SK-N-SH (cell line): ENCODE measurements around the gene ZC3H4. TPM values are rescaled to one million over a fixed set of nuclear protein-coding genes. Genes with fewer than 3 reads are reported as not detected.
A peak's percentile ranks its signal among the peaks of the same experiment; 100 is the strongest.

Experiments used
- CTCF ChIA-PET: fragments of 300-600, 350-600 bp; formaldehyde crosslinking; extraction: SDS; loops from one replicate; lab custom pipeline; 2021; lab: Yijun Ruan, JAX
- POLR2A ChIA-PET: fragments of 350-600 bp; sonication (Branson Sonifier 250); formaldehyde crosslinking; extraction: SDS; loops from one replicate; lab custom pipeline; 2020; ENCODE audit warnings: antibody characterized with exemption, inconsistent platforms; lab: Yijun Ruan, JAX
- DNase-seq: peaks from one replicate; pipeline ENCODE4 v3.0.0; 2012
- H2AFZ ChIP-seq: fragments of 200-600 bp; sonication (generic); 2 replicates; pipeline ENCODE4 v1.8.1; 2016; ENCODE audit warnings: antibody characterized with exemption, mild to moderate bottlenecking, low read depth
- H3F3A ChIP-seq: fragments of 200-600 bp; sonication (generic); replicated peaks from 2 replicates; pipeline ENCODE3; 2016; ENCODE audit warnings: antibody characterized with exemption, mild to moderate bottlenecking; ENCODE audit not compliant: insufficient read depth
- H3K27ac ChIP-seq, 2 experiments: fragments of 200-500 bp in 1 of 2; fragments of 200-600 bp in 1 of 2; sonication (Bioruptor generic) in 1 of 2; sonication (generic), shearing (Covaris generic) in 1 of 2; 2 replicates each; pipeline versions ENCODE4 v1.5.1 to v1.6.1; 2014 to 2016; ENCODE audit warnings: low read depth in 2 of 2, inconsistent platforms in 1 of 2, low read length in 1 of 2, mild to moderate bottlenecking in 1 of 2, mixed read lengths in 1 of 2
- H3K27me3 ChIP-seq: fragments of 200-600 bp; sonication (generic), shearing (Covaris generic); 2 replicates; pipeline ENCODE4 v1.6.1; 2016; ENCODE audit warnings: mixed run types; ENCODE audit not compliant: insufficient read depth
- H3K36me3 ChIP-seq, 2 experiments: fragments of 200-500 bp in 1 of 2; fragments of 200-600 bp in 1 of 2; sonication (Bioruptor generic) in 1 of 2; sonication (generic) in 1 of 2; replicated peaks in 1 of 2; 2 replicates each; pipeline versions ENCODE3 to v1.5.1; 2014 to 2016; ENCODE audit warnings: low read length in 1 of 2, mild to moderate bottlenecking in 1 of 2; ENCODE audit not compliant: insufficient read depth in 2 of 2, control insufficient read depth in 1 of 2
- H3K4me1 ChIP-seq, 2 experiments: fragments of 200-500 bp in 1 of 2; fragments of 200-600 bp in 1 of 2; sonication (Bioruptor generic) in 1 of 2; sonication (generic), shearing (Covaris generic) in 1 of 2; 2 replicates each; pipeline versions ENCODE4 v1.5.1 to v1.6.1; 2014 to 2016; ENCODE audit warnings: low read depth in 1 of 2, low read length in 1 of 2, mixed run types in 1 of 2; ENCODE audit not compliant: insufficient read depth in 2 of 2, control insufficient read depth in 1 of 2
- H3K4me2 ChIP-seq: fragments of 200-600 bp; sonication (generic), shearing (Covaris generic); 2 replicates; pipeline ENCODE4 v1.6.1; 2017; ENCODE audit warnings: mixed run types
- H3K4me3 ChIP-seq, 2 experiments: fragments of 200-500 bp in 1 of 2; fragments of 200-600 bp in 1 of 2; sonication (Bioruptor generic) in 1 of 2; sonication (generic), shearing (Covaris generic) in 1 of 2; 2 replicates each; pipeline versions ENCODE4 v1.5.1 to v1.8.1; 2014 to 2016; ENCODE audit warnings: low read depth in 2 of 2, inconsistent platforms in 1 of 2, low read length in 1 of 2, mild to moderate bottlenecking in 1 of 2, mixed read lengths in 1 of 2, moderate library complexity in 1 of 2
- H3K79me2 ChIP-seq: fragments of 200-600 bp; sonication (generic); 2 replicates; pipeline ENCODE4 v1.8.1; 2017; ENCODE audit warnings: mild to moderate bottlenecking; ENCODE audit not compliant: insufficient read depth
- H3K9ac ChIP-seq: fragments of 200-600 bp; sonication (generic); 2 replicates; pipeline ENCODE4 v1.6.1; 2017; ENCODE audit warnings: mixed run types
- H3K9me2 ChIP-seq: fragments of 200-600 bp; sonication (generic); 2 replicates; pipeline ENCODE4 v1.6.1; 2017; ENCODE audit warnings: mixed run types
- H3K9me3 ChIP-seq: fragments of 200-600 bp; sonication (generic); 2 replicates; pipeline ENCODE4 v1.6.1; 2017; ENCODE audit warnings: mixed run types, mild to moderate bottlenecking, moderate library complexity
- H4K20me1 ChIP-seq: fragments of 200-600 bp; sonication (generic); 2 replicates; pipeline ENCODE4 v1.6.1; 2017; ENCODE audit warnings: mild to moderate bottlenecking, mixed run types; ENCODE audit not compliant: insufficient read depth
- EP300 ChIP-seq, 2 experiments: IDR thresholded peaks; 2 replicates each; pipeline versions ENCODE4 v1.4.0 to v1.6.1; 2012; ENCODE audit warnings: borderline replicate concordance in 1 of 2, low read depth in 1 of 2, low read length in 1 of 2
- FOSL2 ChIP-seq: IDR thresholded peaks from 2 replicates; pipeline ENCODE4 v1.4.0; 2012; ENCODE audit warnings: low read depth, mild to moderate bottlenecking, moderate library complexity, borderline replicate concordance
- GATA2 ChIP-seq: sonication (generic); formaldehyde crosslinking; IDR thresholded peaks from 2 replicates; pipeline ENCODE4 v1.5.0; 2020; ENCODE audit warnings: mild to moderate bottlenecking, missing genetic modification reagents
- JUND ChIP-seq: IDR thresholded peaks from 2 replicates; pipeline ENCODE4 v1.4.0; 2012
- POLR2AphosphoS5 ChIP-seq: IDR thresholded peaks from 2 replicates; pipeline ENCODE4 v1.6.1; 2012; ENCODE audit warnings: low read depth, low read length
- RAD21 ChIP-seq: IDR thresholded peaks from 2 replicates; pipeline ENCODE4 v1.6.1; 2012; ENCODE audit warnings: mild to moderate bottlenecking, low read length
- RCOR1 ChIP-seq: fragments of 150-350 bp; IDR thresholded peaks from 2 replicates; pipeline ENCODE4 v1.6.1; 2017; ENCODE audit warnings: antibody characterized with exemption, low read length
- RXRA ChIP-seq: IDR thresholded peaks from 2 replicates; pipeline ENCODE4 v1.4.0; 2012; ENCODE audit warnings: low read depth, mild to moderate bottlenecking, borderline replicate concordance
- SIN3A ChIP-seq: IDR thresholded peaks from 2 replicates; pipeline ENCODE4 v1.6.1; 2012; ENCODE audit warnings: low read depth, mild to moderate bottlenecking, low read length, moderate library complexity, borderline replicate concordance
- TCF12 ChIP-seq: IDR thresholded peaks from 2 replicates; pipeline ENCODE4 v1.4.0; 2012
- TEAD4 ChIP-seq: IDR thresholded peaks from 2 replicates; pipeline ENCODE4 v1.4.0; 2012; ENCODE audit warnings: mild to moderate bottlenecking, borderline replicate concordance; ENCODE audit not compliant: insufficient read depth
- YY1 ChIP-seq: IDR thresholded peaks from 2 replicates; pipeline ENCODE4 v1.4.0; 2012; ENCODE audit warnings: low read depth, mild to moderate bottlenecking
- WGBS: methylation state at CpG from one replicate; pipeline ENCODE4 v1.1.6; 2017; ENCODE audit warnings: low lambda C conversion rate; 5-methylcytosine and 5-hydroxymethylcytosine counted together
- polyA plus RNA-seq, 3 experiments: library from polyadenylated mRNA; depleted of rRNA; stranded (reverse); fragments of >200 nt; gene quantifications; 2 replicates each; pipeline ENCODE4 v1.2.3, GENCODE V29; 2012
- TF ChIP-seq, protein P1 (sequence below): IDR thresholded peaks from 2 replicates; pipeline ENCODE4; 2012
- TF ChIP-seq, protein P2 (sequence below): IDR thresholded peaks from 2 replicates; pipeline ENCODE4 v1.4.0; 2012; ENCODE audit warnings: low read depth
- TF ChIP-seq, protein P3 (sequence below): fragments of 150-350 bp; IDR thresholded peaks from 2 replicates; pipeline ENCODE4 v1.6.1; 2016; ENCODE audit warnings: mild to moderate bottlenecking, low read depth, low read length
- TF ChIP-seq, protein P4 (sequence below): IDR thresholded peaks from 2 replicates; pipeline ENCODE4 v1.6.1; 2012; ENCODE audit warnings: mild to moderate bottlenecking, low read depth, low read length, moderate library complexity

Gene ZC3H4
- polyA plus RNA-seq, 1 of the 3 experiments (the other 2 are of a cell fraction) = 7.6 TPM

DNA sequence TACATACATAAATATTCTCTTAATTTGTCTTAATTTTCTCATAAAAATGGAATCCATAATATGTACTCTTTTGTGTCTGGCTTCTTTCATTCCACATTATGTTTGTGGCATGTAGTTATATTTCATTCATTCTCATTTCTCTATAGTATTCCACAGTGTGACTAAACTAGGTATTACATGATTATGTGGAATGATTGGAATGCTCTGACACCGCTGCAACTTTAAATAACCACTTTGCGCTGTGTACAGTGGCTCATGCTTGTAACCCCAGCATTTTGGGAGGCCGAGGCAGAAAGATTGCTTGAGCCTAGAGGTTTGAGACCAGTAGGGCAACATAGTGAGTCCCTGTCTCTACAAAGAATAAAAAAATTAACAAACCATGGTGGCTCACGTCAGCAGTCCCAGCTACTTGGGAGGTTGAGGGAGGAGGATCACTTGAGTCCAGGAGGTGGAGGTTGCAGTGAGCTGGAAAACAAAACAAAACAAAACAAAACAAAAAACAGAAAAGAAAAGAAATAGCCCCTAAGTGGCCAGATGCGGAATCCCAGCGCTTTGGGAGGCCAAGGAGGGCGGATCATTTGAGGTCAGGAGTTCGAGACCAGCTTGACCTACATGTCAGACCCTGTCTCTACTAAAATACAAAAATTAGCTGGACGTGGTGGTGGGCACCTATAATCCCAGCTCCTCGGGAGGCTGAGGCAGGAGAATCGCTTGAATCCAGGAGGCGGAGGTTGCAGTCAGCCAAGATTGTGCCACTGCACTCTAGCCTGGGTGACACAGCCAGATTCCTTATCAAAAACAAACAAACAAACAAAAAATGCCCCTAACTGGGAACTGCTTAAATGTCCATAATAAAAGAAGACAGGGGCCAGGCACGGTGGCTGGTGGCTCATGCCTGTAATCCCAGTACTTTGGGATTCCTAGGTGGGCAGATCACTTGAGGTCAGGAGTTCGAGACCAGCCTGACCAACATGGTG is 9.1 kb upstream of the ZC3H4 start:
- CTCF ChIA-PET = interaction anchor here (0.7 to 6.9 kb wide), 6 partner anchors 8 to 122 kb away, joined by 3 to 40 read pairs (median 4); partner anchors contain the start of gene ZC3H4
- H3K27ac ChIP-seq = peak overlapping the region in 1 of 2 experiments; percentile 63; a peak in 2 of 4 replicates
- no peaks in the 10 kb centered on the region for H3K27me3 ChIP-seq
- no peak overlapping the region for H3K4me3 ChIP-seq
- TF ChIP-seq RCOR1 = no peak
- TF ChIP-seq RAD21 = no peak
- TF ChIP-seq, protein P1, sequence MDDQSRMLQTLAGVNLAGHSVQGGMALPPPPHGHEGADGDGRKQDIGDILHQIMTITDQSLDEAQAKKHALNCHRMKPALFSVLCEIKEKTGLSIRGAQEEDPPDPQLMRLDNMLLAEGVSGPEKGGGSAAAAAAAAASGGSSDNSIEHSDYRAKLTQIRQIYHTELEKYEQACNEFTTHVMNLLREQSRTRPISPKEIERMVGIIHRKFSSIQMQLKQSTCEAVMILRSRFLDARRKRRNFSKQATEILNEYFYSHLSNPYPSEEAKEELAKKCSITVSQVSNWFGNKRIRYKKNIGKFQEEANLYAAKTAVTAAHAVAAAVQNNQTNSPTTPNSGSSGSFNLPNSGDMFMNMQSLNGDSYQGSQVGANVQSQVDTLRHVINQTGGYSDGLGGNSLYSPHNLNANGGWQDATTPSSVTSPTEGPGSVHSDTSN = peak; percentile 61
- peak; percentile 25; the same call in 1 of the 2 replicates for TF ChIP-seq POLR2AphosphoS5
- no peak for TF ChIP-seq YY1
- TF ChIP-seq FOSL2 = peak; percentile 29; the same call in 1 of the 2 replicates
- TF ChIP-seq RXRA = no peak
- TF ChIP-seq, protein P2, sequence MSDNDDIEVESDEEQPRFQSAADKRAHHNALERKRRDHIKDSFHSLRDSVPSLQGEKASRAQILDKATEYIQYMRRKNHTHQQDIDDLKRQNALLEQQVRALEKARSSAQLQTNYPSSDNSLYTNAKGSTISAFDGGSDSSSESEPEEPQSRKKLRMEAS = no peak
- TF ChIP-seq JUND = peak; percentile 24; the same call in 1 of the 2 replicates
- no peak for TF ChIP-seq SIN3A
- TF ChIP-seq TEAD4 = peak; percentile 75
- TF ChIP-seq, protein P3, sequence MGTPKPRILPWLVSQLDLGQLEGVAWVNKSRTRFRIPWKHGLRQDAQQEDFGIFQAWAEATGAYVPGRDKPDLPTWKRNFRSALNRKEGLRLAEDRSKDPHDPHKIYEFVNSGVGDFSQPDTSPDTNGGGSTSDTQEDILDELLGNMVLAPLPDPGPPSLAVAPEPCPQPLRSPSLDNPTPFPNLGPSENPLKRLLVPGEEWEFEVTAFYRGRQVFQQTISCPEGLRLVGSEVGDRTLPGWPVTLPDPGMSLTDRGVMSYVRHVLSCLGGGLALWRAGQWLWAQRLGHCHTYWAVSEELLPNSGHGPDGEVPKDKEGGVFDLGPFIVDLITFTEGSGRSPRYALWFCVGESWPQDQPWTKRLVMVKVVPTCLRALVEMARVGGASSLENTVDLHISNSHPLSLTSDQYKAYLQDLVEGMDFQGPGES = no peak
- TF ChIP-seq TCF12 = peak; percentile 79
- TF ChIP-seq EP300 (IDR thresholded peaks at IDR 0.05; ENCODE audit: borderline replicate concordance in 1 of 2, low read depth in 1 of 2, low read length in 1 of 2) = 0 out of 4 replicates have a peak, but pooled peaks of 1 of the 2 experiments have one; percentile 25
- TF ChIP-seq GATA2 (CRISPR knock-in tag) = no peak
- TF ChIP-seq, protein P4, sequence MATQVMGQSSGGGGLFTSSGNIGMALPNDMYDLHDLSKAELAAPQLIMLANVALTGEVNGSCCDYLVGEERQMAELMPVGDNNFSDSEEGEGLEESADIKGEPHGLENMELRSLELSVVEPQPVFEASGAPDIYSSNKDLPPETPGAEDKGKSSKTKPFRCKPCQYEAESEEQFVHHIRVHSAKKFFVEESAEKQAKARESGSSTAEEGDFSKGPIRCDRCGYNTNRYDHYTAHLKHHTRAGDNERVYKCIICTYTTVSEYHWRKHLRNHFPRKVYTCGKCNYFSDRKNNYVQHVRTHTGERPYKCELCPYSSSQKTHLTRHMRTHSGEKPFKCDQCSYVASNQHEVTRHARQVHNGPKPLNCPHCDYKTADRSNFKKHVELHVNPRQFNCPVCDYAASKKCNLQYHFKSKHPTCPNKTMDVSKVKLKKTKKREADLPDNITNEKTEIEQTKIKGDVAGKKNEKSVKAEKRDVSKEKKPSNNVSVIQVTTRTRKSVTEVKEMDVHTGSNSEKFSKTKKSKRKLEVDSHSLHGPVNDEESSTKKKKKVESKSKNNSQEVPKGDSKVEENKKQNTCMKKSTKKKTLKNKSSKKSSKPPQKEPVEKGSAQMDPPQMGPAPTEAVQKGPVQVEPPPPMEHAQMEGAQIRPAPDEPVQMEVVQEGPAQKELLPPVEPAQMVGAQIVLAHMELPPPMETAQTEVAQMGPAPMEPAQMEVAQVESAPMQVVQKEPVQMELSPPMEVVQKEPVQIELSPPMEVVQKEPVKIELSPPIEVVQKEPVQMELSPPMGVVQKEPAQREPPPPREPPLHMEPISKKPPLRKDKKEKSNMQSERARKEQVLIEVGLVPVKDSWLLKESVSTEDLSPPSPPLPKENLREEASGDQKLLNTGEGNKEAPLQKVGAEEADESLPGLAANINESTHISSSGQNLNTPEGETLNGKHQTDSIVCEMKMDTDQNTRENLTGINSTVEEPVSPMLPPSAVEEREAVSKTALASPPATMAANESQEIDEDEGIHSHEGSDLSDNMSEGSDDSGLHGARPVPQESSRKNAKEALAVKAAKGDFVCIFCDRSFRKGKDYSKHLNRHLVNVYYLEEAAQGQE = no peak
- H4K20me1 ChIP-seq = no peaks in the 10 kb centered on the region
- DNase-seq = no peak
- no peaks in the 10 kb centered on the region for H3K9me3 ChIP-seq
- 65% methylated on average over 14 of the region's 14 CpGs for WGBS
- no peaks in the 10 kb centered on the region for H3K9me2 ChIP-seq
- peaks cover 0 to 12% of the 10 kb centered on the region in 2 experiments; a peak in 2 of 4 replicates for H3K4me1 ChIP-seq
- POLR2A ChIA-PET = interaction anchor here (1.0 to 1.3 kb wide), 2 partner anchors 9 kb away, joined by 4 to 5 read pairs; partner anchors contain the start of gene ZC3H4
- H3K4me2 ChIP-seq = peak overlapping the region; percentile 13; the same call in 1 of the 2 replicates
- peak overlapping the region; percentile 37; the same call in 1 of the 2 replicates for H2AFZ ChIP-seq
- H3F3A ChIP-seq = peaks cover 23% of the 10 kb centered on the region
- no peaks in the 10 kb centered on the region for H3K36me3 ChIP-seq
- no peaks in the 10 kb centered on the region for H3K79me2 ChIP-seq
- H3K9ac ChIP-seq = no peak overlapping the region
